ENCODE results near the gene AMPD3. TPM values are rescaled to one million over a fixed set of nuclear protein-coding genes. Genes with fewer than 3 reads are reported as not detected.

AMPD3 gene
- total RNA-seq, 1 experiment from 2014 or later = 5.9 TPM

DNA sequence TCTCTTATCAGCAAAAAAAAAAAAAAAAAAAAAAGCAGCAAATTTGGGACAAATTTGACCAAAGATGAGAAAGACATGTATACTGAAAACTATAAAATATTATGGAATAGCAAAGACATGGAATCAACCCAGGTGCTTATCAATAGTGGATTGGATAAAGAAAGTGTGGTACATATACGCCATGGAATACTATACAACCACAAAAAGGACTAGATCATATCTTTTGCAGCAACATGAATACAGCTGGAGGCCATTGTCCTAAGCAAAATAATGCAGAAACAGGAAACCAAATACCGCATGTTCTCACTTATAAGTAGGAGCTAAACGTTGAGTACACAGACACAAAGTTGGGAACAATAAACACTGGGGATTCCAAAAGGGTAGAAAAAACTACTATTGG, 87.7 kb downstream of the AMPD3 start:
- no peak overlapping the region for H3K27ac ChIP-seq (ENCODE audit: insufficient read length, low read depth, low read length)
- no peak overlapping the region for H4K5ac ChIP-seq (ENCODE audit: insufficient read length, low read depth, low read length)
- Mint-ChIP-seq H3K4me1 (peaks cover 11 to 12% of the 10 kb centered on the region in 2 experiments), H3K27ac (no peak overlapping the region), H3K9me3 (no peaks in the 10 kb centered on the region; a peak in 1 of 5 replicates), H3K36me3 (ENCODE audit: insufficient read depth in 1 of 3, low read depth in 3 of 3) (no peaks in the 10 kb centered on the region), H3K27me3 (ENCODE audit: low read depth) (peaks cover 7% of the 10 kb centered on the region; the same call in 1 of the 2 replicates), H3K4me3 (no peak overlapping the region)
- no peak overlapping the region for H2BK15ac ChIP-seq (ENCODE audit: low read depth, low read length)
- H3K9ac ChIP-seq (ENCODE audit: extremely low read depth, insufficient read length, low read length) = no peak overlapping the region
- H3K56ac ChIP-seq (ENCODE audit: insufficient read length, low read depth, low read length) = no peak overlapping the region
- H3K14ac ChIP-seq (ENCODE audit: insufficient read depth, low read length) = no peak overlapping the region
- H3K79me2 ChIP-seq (ENCODE audit: insufficient read depth, low read length) = no peaks in the 10 kb centered on the region
- no peak overlapping the region for H3K4me2 ChIP-seq (ENCODE audit: insufficient read depth, insufficient read length, low read length)
- no peak overlapping the region for H2AK5ac ChIP-seq (ENCODE audit: insufficient read length, low read length)
- no peak overlapping the region for H2BK120ac ChIP-seq (ENCODE audit: low read depth, low read length, poor library complexity, severe bottlenecking)
- H3K79me1 ChIP-seq (ENCODE audit: insufficient read depth, low read depth, low read length, poor library complexity, severe bottlenecking) = no peaks in the 10 kb centered on the region
- TF ChIP-seq, protein P1, sequence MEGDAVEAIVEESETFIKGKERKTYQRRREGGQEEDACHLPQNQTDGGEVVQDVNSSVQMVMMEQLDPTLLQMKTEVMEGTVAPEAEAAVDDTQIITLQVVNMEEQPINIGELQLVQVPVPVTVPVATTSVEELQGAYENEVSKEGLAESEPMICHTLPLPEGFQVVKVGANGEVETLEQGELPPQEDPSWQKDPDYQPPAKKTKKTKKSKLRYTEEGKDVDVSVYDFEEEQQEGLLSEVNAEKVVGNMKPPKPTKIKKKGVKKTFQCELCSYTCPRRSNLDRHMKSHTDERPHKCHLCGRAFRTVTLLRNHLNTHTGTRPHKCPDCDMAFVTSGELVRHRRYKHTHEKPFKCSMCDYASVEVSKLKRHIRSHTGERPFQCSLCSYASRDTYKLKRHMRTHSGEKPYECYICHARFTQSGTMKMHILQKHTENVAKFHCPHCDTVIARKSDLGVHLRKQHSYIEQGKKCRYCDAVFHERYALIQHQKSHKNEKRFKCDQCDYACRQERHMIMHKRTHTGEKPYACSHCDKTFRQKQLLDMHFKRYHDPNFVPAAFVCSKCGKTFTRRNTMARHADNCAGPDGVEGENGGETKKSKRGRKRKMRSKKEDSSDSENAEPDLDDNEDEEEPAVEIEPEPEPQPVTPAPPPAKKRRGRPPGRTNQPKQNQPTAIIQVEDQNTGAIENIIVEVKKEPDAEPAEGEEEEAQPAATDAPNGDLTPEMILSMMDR (conservative IDR thresholded peaks at IDR 0.05) = no peak
- no peak overlapping the region for H3K4ac ChIP-seq (ENCODE audit: low read depth, low read length)
- no peak overlapping the region for H3T11ph ChIP-seq (ENCODE audit: low read length)
- no CpG with 5 or more reads among the region's 3 CpGs for WGBS (ENCODE audit: extremely low coverage, insufficient read length, low lambda C conversion rate)
- no peak overlapping the region for H3K23ac ChIP-seq (ENCODE audit: insufficient read length, low read depth, low read length)
- no peaks in the 10 kb centered on the region for H4K20me1 ChIP-seq (ENCODE audit: control insufficient read depth, insufficient read depth, insufficient read length)
- H2BK20ac ChIP-seq (ENCODE audit: low read depth, low read length, poor library complexity, severe bottlenecking) = no peak overlapping the region
- no peak for DNase-seq
- 0 out of 2 replicates have a peak, but pooled peaks cover 2% of the 10 kb centered on the region for H3K4me1 ChIP-seq (ENCODE audit: insufficient read depth, low read length)
- no peak overlapping the region for H2AFZ ChIP-seq (ENCODE audit: low read length)
- H3K27me3 ChIP-seq (ENCODE audit: insufficient read depth, low read length) = no peaks in the 10 kb centered on the region
- H3K23me2 ChIP-seq (ENCODE audit: insufficient read length, low read depth, low read length, poor library complexity, severe bottlenecking) = peaks cover 6% of the 10 kb centered on the region
- H2BK12ac ChIP-seq (ENCODE audit: insufficient read length, low read depth, low read length) = no peak overlapping the region
- no peak overlapping the region for H4K8ac ChIP-seq (replicated peaks; ENCODE audit: insufficient read length, low read depth, low read length)
- H3K9me3 ChIP-seq (ENCODE audit: control insufficient read depth, low read depth, low read length) = no peaks in the 10 kb centered on the region
- no peak overlapping the region for H2BK5ac ChIP-seq (ENCODE audit: insufficient read length, low read length)
- no peak overlapping the region for H3K18ac ChIP-seq (ENCODE audit: insufficient read length, low read depth, low read length)
- H4K91ac ChIP-seq (ENCODE audit: insufficient read length, low read depth, low read length) = no peak overlapping the region
